B cell (primary cell): ENCODE data around the gene WDR18. TPM values are rescaled to one million over a fixed set of nuclear protein-coding genes. Genes with fewer than 3 reads are reported as not detected.

Experiments
- ATAC-seq: fragments of 200-7000 bp; cut with Tn5 transposase; one replicate; pipeline ENCODE4 v1.10.0; 2021; ENCODE audit warnings: low read depth, mild to moderate bottlenecking, moderate number of reproducible peaks, moderate library complexity
- CTCF ChIA-PET: fragments of 350-600 bp; sonication (Branson Sonifier 250); formaldehyde crosslinking; loops from one replicate; lab custom pipeline; 2021; ENCODE audit warnings: antibody characterized with exemption, inconsistent platforms; lab: Charles Lee
- POLR2A ChIA-PET: fragments of 350-600 bp; sonication (Branson Sonifier 250); formaldehyde crosslinking; loops from one replicate; lab custom pipeline; 2021; ENCODE audit warnings: antibody characterized with exemption; lab: Charles Lee
- DNase-seq: peaks from one replicate; pipeline ENCODE4 v3.0.0; 2013
- H2AFZ ChIP-seq: 2 replicates; pipeline ENCODE4 v1.6.1; 2012; ENCODE audit warnings: mild to moderate bottlenecking, low read depth, low read length; ENCODE audit not compliant: insufficient read depth, poor library complexity, severe bottlenecking
- H3K27ac ChIP-seq, 2 donors: 1 replicate in 1 of 2; 2 replicates in 1 of 2; pipeline ENCODE4 v1.5.1; 2012 to 2013; ENCODE audit warnings: low read length in 2 of 2, mild to moderate bottlenecking in 2 of 2, moderate library complexity in 1 of 2
- H3K27me3 ChIP-seq, 4 experiments: fragments of 200-600 bp in 1 of 4; sonication (generic) in 1 of 4; replicated peaks in 1 of 4; 1 replicate in 2 of 4; 2 replicates in 2 of 4; pipeline versions ENCODE4 v1.6.1 to v1.7.0; 2013 to 2016; ENCODE audit warnings: low read length in 3 of 4, mild to moderate bottlenecking in 2 of 4, mixed read lengths in 1 of 4, moderate library complexity in 1 of 4; ENCODE audit not compliant: insufficient read depth in 4 of 4, control insufficient read depth in 3 of 4; ENCODE audit errors: control extremely low read depth in 1 of 4
- H3K36me3 ChIP-seq, 2 experiments: replicated peaks in 1 of 2; 1 replicate in 1 of 2; 2 replicates in 1 of 2; pipeline versions ENCODE4 v1.6.1 to v1.7.1; 2013; ENCODE audit warnings: low read length in 1 of 2; ENCODE audit not compliant: insufficient read depth in 2 of 2, control insufficient read depth in 1 of 2; ENCODE audit errors: control extremely low read depth in 1 of 2, extremely low read depth in 1 of 2
- H3K4me1 ChIP-seq, 2 donors: fragments of 200-600 bp in 1 of 2; sonication (generic) in 1 of 2; 1 replicate in 1 of 2; 2 replicates in 1 of 2; pipeline versions ENCODE4 v1.5.1 to v1.6.1; 2013 to 2017; ENCODE audit warnings: low read length in 2 of 2; ENCODE audit not compliant: control insufficient read depth in 2 of 2, insufficient read depth in 2 of 2
- H3K4me2 ChIP-seq: replicated peaks from 2 replicates; pipeline ENCODE3; 2012; ENCODE audit warnings: mild to moderate bottlenecking, low read depth, low read length; ENCODE audit not compliant: poor library complexity, severe bottlenecking
- H3K4me3 ChIP-seq, 5 experiments: fragments of 200-600 bp in 1 of 5; sonication (generic) in 1 of 5; 1 replicate in 3 of 5; 2 replicates in 2 of 5; pipeline versions ENCODE4 v1.5.1 to v1.7.0; 2011 to 2016; ENCODE audit warnings: low read length in 4 of 5, mild to moderate bottlenecking in 4 of 5, low read depth in 2 of 5, control low read depth in 1 of 5, moderate library complexity in 1 of 5; ENCODE audit not compliant: insufficient read depth in 1 of 5; ENCODE audit errors: control extremely low read depth in 1 of 5, extremely low read depth in 1 of 5
- H3K79me2 ChIP-seq: fragments of 200-600 bp; sonication (generic); one replicate; pipeline ENCODE4 v1.6.0; 2016; ENCODE audit warnings: low read length; ENCODE audit not compliant: control insufficient read depth, insufficient read depth
- H3K9ac ChIP-seq: fragments of 200-600 bp; sonication (generic); 2 replicates; pipeline ENCODE4 v1.6.1; 2017; ENCODE audit warnings: mild to moderate bottlenecking, low read length, moderate library complexity
- H3K9me3 ChIP-seq, 3 donors: one replicate each; pipeline versions ENCODE4 v1.6.1 to v1.7.1; 2013; ENCODE audit warnings: low read length in 2 of 3; ENCODE audit not compliant: control insufficient read depth in 2 of 3, insufficient read depth in 1 of 3; ENCODE audit errors: control extremely low read depth in 1 of 3
- H4K20me1 ChIP-seq: 2 replicates; pipeline ENCODE4 v1.6.0; 2012; ENCODE audit warnings: mild to moderate bottlenecking, low read length; ENCODE audit not compliant: insufficient read depth, control insufficient read depth, poor library complexity, severe bottlenecking
- H3K27ac Mint-ChIP-seq: one replicate; pipeline ENCODE4 v1.8.0; 2021; ENCODE audit warnings: mixed read lengths
- H3K27me3 Mint-ChIP-seq: one replicate; pipeline ENCODE4 v1.8.0; 2021; ENCODE audit warnings: mixed read lengths
- H3K4me1 Mint-ChIP-seq: one replicate; pipeline ENCODE4 v1.8.0; 2021; ENCODE audit warnings: mixed read lengths
- H3K4me3 Mint-ChIP-seq: one replicate; pipeline ENCODE4 v1.8.0; 2021; ENCODE audit warnings: mixed read lengths
- H3K9me3 Mint-ChIP-seq: one replicate; pipeline ENCODE4 v1.8.0; 2022; ENCODE audit warnings: mixed read lengths; ENCODE audit not compliant: insufficient read depth
- EZH2 ChIP-seq: IDR thresholded peaks from 2 replicates; pipeline ENCODE4 v1.6.1; 2012; ENCODE audit warnings: borderline replicate concordance, low read depth, mild to moderate bottlenecking, moderate library complexity, low read length; ENCODE audit not compliant: insufficient read depth, poor library complexity, severe bottlenecking
- WGBS: methylation state at CpG from one replicate; pipeline ENCODE4 v1.1.5; 2013; ENCODE audit warnings: missing lambda C conversion rate; ENCODE audit not compliant: insufficient coverage; 5-methylcytosine and 5-hydroxymethylcytosine counted together
- intact Hi-C: fragments of 100-400 bp; cut with micrococcal nuclease; formaldehyde crosslinking; loops from one replicate; pipeline ENCODE4 v1.10.0; 2022
- polyA plus RNA-seq: library from polyadenylated mRNA; depleted of rRNA; stranded (reverse); fragments of >200 nt; gene quantifications from 2 replicates; pipeline ENCODE4 v1.2.3, GENCODE V29; 2012
- total RNA-seq, 2 donors: library from RNA; stranded (reverse); fragments of 120-200 nt in 1 of 2; gene quantifications; 1 replicate in 1 of 2; 2 replicates in 1 of 2; pipeline versions ENCODE4 v1.2.3 to v1.2.4, GENCODE V29; 2013 to 2022
- TF ChIP-seq, protein P1 (sequence below): fragments of 200-600 bp; IDR thresholded peaks from one replicate; pipeline ENCODE4 v1.8.0; 2022; ENCODE audit warnings: antibody characterized with exemption, mild to moderate bottlenecking

Gene WDR18
- total and polyA plus RNA-seq, 2 donors (not counting 1 experiment from before 2014, with no cell fraction given), result 48.5 to 60.5 TPM

DNA sequence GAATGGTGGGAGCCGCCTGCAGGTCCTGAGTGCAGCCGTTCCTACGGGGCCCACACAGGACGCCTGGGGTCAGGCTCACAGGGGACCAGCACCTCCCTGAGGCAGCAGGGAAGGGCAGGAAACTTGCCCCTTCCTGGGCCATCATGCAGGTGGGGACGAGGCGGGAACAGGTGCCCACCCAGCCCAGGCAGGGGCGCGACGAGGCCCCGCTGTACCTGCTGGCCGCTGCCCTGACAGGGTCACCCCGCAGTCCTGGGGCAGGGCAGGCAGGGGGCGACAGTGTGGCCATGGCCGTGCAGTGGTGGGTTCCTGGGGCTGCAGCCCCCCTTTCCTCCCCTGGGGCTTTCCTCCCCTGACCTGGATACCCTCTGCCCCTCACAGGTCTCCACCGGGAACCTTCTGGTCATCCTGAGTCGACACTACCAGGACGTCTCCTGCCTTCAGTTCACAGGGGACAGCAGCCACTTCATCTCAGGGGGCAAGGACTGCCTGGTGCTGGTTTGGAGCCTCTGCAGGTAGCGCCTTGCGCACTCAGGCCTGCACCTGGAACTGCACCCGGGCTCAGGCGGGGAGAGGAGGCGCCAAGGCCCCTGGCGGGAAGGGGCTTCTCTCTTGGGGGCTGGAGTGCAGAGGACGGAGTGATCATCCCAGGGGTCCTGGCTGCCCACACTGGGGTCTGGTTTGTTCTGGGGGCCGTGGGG lies 5.4 kb downstream of the WDR18 start:
- CTCF ChIA-PET, result no interaction called here
- H3K27me3 ChIP-seq, result no peaks in the 10 kb centered on the region
- TF ChIP-seq, protein P1, sequence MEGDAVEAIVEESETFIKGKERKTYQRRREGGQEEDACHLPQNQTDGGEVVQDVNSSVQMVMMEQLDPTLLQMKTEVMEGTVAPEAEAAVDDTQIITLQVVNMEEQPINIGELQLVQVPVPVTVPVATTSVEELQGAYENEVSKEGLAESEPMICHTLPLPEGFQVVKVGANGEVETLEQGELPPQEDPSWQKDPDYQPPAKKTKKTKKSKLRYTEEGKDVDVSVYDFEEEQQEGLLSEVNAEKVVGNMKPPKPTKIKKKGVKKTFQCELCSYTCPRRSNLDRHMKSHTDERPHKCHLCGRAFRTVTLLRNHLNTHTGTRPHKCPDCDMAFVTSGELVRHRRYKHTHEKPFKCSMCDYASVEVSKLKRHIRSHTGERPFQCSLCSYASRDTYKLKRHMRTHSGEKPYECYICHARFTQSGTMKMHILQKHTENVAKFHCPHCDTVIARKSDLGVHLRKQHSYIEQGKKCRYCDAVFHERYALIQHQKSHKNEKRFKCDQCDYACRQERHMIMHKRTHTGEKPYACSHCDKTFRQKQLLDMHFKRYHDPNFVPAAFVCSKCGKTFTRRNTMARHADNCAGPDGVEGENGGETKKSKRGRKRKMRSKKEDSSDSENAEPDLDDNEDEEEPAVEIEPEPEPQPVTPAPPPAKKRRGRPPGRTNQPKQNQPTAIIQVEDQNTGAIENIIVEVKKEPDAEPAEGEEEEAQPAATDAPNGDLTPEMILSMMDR, result no peak
- TF ChIP-seq EZH2, result no peak
- no peak overlapping the region for H3K27ac ChIP-seq
- no peak overlapping the region for H3K4me2 ChIP-seq
- peaks cover 5% of the 10 kb centered on the region for H4K20me1 ChIP-seq
- DNase-seq (no peak), ATAC-seq (no peak)
- H3K4me3 ChIP-seq, result no peak overlapping the region
- WGBS, result 90% methylated on average over 25 of the region's 25 CpGs
- H3K9me3 ChIP-seq, result no peaks in the 10 kb centered on the region
- no peak overlapping the region for H3K4me3 Mint-ChIP-seq
- no peak overlapping the region for H3K9ac ChIP-seq
- POLR2A ChIA-PET, result no interaction called here
- H3K9me3 Mint-ChIP-seq, result no peaks in the 10 kb centered on the region
- peaks cover 12% of the 10 kb centered on the region for H3K4me1 Mint-ChIP-seq
- H3K27me3 Mint-ChIP-seq, result no peaks in the 10 kb centered on the region
- H3K27ac Mint-ChIP-seq, result no peak overlapping the region
- H3K79me2 ChIP-seq, result peaks cover 19% of the 10 kb centered on the region
- H3K4me1 ChIP-seq, result peaks cover 6 to 9% of the 10 kb centered on the region in 2 donors
- H2AFZ ChIP-seq, result no peak overlapping the region
- H3K36me3 ChIP-seq, result peaks cover 0 to 26% of the 10 kb centered on the region in 2 experiments
- intact Hi-C loops, result no loop called here

DNA sequence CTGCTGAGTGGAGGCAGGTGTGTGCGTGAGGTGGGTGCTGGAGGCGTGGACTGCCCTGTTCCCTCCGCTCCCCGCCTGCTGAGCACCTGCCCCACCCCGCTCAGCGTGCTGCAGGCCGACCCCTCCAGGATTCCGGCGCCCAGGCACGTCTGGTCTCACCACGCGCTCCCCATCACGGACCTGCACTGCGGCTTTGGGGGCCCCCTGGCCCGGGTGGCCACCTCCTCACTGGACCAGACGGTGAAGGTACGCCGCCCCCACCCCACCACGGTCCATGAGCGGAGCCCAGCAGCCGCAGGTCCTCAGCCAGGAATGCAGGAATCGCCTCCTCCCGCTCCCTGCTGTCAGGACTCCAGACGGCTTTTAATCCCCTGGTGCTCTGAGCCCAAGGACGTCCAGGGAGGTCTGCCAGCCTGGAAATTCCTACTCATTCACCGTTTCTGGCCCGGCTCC lies 6.0 kb downstream of the WDR18 start:
- no peak for ATAC-seq
- DNase-seq, result no peak
- Histone ChIP-seq H3K9me3 (no peaks in the 10 kb centered on the region), H3K27ac (no peak overlapping the region), H2AFZ (no peak overlapping the region), H3K79me2 (peaks cover 15% of the 10 kb centered on the region), H3K4me1 (peaks cover 0 to 3% of the 10 kb centered on the region in 2 donors), H4K20me1 (peaks cover 5% of the 10 kb centered on the region), H3K36me3 (peaks cover 0 to 30% of the 10 kb centered on the region in 2 experiments), H3K4me3 (no peak overlapping the region), H3K27me3 (no peaks in the 10 kb centered on the region), H3K4me2 (no peak overlapping the region), H3K9ac (no peak overlapping the region)
- 94% methylated on average over 26 of the region's 27 CpGs for WGBS
- intact Hi-C loops, result no loop called here
- ChIA-PET POLR2A (no interaction called here), CTCF (interaction anchor here (0.8 kb wide), 1 partner anchor 8 kb away, joined by 3 read pairs; no protein-coding TSS in a partner anchor)
- TF ChIP-seq, protein P1, result no peak
- no peak for TF ChIP-seq EZH2
- Mint-ChIP-seq H3K27ac (no peak overlapping the region), H3K9me3 (no peaks in the 10 kb centered on the region), H3K27me3 (no peaks in the 10 kb centered on the region), H3K4me1 (peaks cover 6% of the 10 kb centered on the region), H3K4me3 (no peak overlapping the region)
